Activated naive CD8-positive, alpha-beta T cell treated with anti-CD3 and anti-CD28 coated beads, Interleukin-2, amount 50 U/mL, for 16 hours (primary cell): ENCODE measurements around the gene FAM20A.

ENCODE experiments used
- DNase-seq: peaks from one replicate; pipeline ENCODE4 v3.0.0-alpha.2; 2020; ENCODE audit warnings: low read depth, low spot score

Gene FAM20A

GRCh38 chr17:68565661-68566441, 35.3 kb downstream of the FAM20A start:
- no peak for DNase-seq

- no peak for DNase-seq
These were observed 36.6 kb downstream of the FAM20A start for GRCh38 chr17:68564415-68565111.

GRCh38 chr17:68562736-68563135, 38.4 kb downstream of the FAM20A start:
- no peak for DNase-seq

GRCh38 chr17:68560966-68561720, 40.0 kb downstream of the FAM20A start:
- DNase-seq: no peak

- DNase-seq: no peak
These were observed 41.9 kb downstream of the FAM20A start for GRCh38 chr17:68559316-68559715.

GRCh38 chr17:68556551-68556950, 44.6 kb downstream of the FAM20A start:
- DNase-seq: no peak

- DNase-seq: no peak
These were observed 56.9 kb downstream of the FAM20A start for GRCh38 chr17:68544111-68544915.

GRCh38 chr17:68542698-68543463, 58.3 kb downstream of the FAM20A start:
- DNase-seq: no peak

GRCh38 chr17:68541816-68542215, 59.4 kb downstream of the FAM20A start:
- DNase-seq: no peak

- no peak for DNase-seq
These were observed 60.2 kb downstream of the FAM20A start for GRCh38 chr17:68540981-68541380.

- DNase-seq: no peak
These were observed 61.4 kb downstream of the FAM20A start for GRCh38 chr17:68539548-68540467.

GRCh38 chr17:68535922-68536321, 65.2 kb downstream of the FAM20A start:
- no peak for DNase-seq

- DNase-seq: no peak
These were observed 66.5 kb downstream of the FAM20A start for GRCh38 chr17:68534695-68535088.

- DNase-seq: no peak
These were observed 67.1 kb downstream of the FAM20A start for GRCh38 chr17:68533887-68534694.

GRCh38 chr17:68532826-68533225, 68.3 kb downstream of the FAM20A start:
- DNase-seq: no peak

- DNase-seq: no peak
These were observed 69.9 kb downstream of the FAM20A start for GRCh38 chr17:68531252-68531651.

GRCh38 chr17:68527314-68527713, 73.9 kb downstream of the FAM20A start:
- no peak for DNase-seq

GRCh38 chr17:68526548-68526947, 74.6 kb downstream of the FAM20A start:
- no peak for DNase-seq

GRCh38 chr17:68522266-68522665, 78.9 kb downstream of the FAM20A start:
- no peak for DNase-seq
